ENCODE data around the gene GCK.

The GCK gene

GRCh38 chr7:44156453-44157010, 32.7 kb downstream of the GCK start:
- no peak for DNase-seq (ENCODE audit: low read depth)
- no peak overlapping the region for H3K4me3 ChIP-seq (replicated peaks; ENCODE audit: low read depth, low read length)
- TF ChIP-seq CTCF (IDR thresholded peaks at IDR 0.05; ENCODE audit: low read length, missing control alignments) = no peak

DNA sequence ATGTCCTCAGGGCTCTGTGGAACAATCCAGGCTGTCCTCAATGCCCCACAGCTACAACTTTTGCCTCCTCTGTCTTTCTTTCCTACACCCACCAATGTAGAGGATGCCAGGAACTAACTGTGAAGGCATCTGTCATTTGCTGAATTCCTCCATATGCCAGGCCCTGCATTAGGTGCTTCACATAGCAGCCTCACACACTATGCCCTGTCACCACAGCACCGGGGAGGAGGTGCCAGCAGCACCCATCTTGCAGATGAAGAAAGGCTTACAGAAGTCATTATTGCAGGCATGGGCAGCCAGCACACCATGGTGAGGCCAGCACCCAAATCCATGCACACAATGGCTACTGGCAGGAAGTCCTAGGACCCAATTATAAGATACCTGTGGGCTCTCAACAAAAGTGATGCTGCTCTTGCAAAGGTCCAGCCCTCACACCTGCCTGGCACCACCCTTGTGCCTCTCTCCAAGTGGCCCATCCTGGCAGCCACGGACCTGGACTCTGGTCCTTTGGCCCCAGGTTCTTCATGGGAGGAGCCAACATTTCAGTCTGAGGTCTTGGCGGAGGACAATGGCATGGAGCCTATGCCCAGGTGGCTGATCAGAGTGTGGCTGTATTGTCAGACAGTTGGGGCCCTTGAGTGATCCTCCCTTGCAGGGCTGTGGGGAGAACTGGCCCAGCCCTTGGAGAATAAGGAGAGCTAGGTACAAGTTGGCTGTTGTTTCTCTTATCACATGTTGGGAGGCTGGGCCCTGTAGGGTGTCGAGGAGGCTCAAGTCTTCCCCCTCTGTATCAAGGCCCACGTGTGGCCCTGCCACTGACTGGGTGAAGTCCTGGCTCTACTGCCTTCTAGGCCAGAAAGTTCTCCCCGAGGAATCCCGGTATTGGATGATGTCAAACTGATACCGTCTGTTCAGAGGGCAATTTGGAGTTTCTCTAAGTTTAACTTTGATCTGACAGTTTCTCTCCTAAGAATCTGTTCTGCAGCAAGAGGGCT, 33.8 kb downstream of the GCK start:
- no peak for DNase-seq (ENCODE audit: low read depth)
- no peak overlapping the region for H3K4me3 ChIP-seq (replicated peaks; ENCODE audit: low read depth, low read length)
- no peak for TF ChIP-seq CTCF (IDR thresholded peaks at IDR 0.05; ENCODE audit: low read length, missing control alignments)

- H3K4me3 ChIP-seq (replicated peaks; ENCODE audit: low read depth, low read length) = no peak overlapping the region
- no peak for DNase-seq (ENCODE audit: low read depth)
- TF ChIP-seq CTCF (IDR thresholded peaks at IDR 0.05; ENCODE audit: low read length, missing control alignments) = no peak
Measured at GRCh38 chr7:44154703-44155102, 34.5 kb downstream of the GCK start.

- no peak overlapping the region for H3K4me3 ChIP-seq (replicated peaks; ENCODE audit: low read depth, low read length)
- no peak for DNase-seq (ENCODE audit: low read depth)
- no peak for TF ChIP-seq CTCF (IDR thresholded peaks at IDR 0.05; ENCODE audit: low read length, missing control alignments)
Measured at GRCh38 chr7:44153948-44154335, 35.3 kb downstream of the GCK start.

- DNase-seq (ENCODE audit: low read depth) = no peak
- no peak overlapping the region for H3K4me3 ChIP-seq (replicated peaks; ENCODE audit: low read depth, low read length)
- no peak for TF ChIP-seq CTCF (IDR thresholded peaks at IDR 0.05; ENCODE audit: low read length, missing control alignments)
Measured at GRCh38 chr7:44152971-44153947, 36.0 kb downstream of the GCK start.

DNA sequence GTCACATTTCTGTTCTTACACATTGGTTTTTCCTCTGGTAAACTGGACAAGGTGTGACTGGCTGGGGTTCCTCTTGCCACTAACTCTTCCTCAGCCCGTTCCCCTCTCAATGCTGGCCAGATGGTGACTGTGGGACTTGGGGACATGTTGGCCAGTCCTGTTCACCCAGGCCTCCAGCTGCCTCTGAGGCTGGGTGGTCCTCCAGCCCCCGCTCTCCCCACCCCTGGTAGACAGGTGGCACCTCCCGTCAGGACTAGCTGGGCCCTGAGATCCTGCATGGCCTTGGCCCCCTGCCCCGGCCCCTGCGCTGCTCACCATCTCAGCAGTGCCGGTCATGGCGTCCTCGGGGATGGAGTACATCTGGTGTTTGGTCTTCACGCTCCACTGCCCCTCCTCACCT, 37.3 kb downstream of the GCK start:
- DNase-seq (ENCODE audit: low read depth) = no peak
- no peak for TF ChIP-seq CTCF (IDR thresholded peaks at IDR 0.05; ENCODE audit: low read length, missing control alignments)
- H3K4me3 ChIP-seq (replicated peaks; ENCODE audit: low read depth, low read length) = no peak overlapping the region
